HepG2 (cell line): ENCODE measurements around the gene COPS7B. TPM values are rescaled to one million over a fixed set of nuclear protein-coding genes. Genes with fewer than 3 reads are reported as not detected.

Experiments
- AGO2 ChIP-seq: fragments of 200-400 bp; formaldehyde crosslinking; optimal IDR thresholded peaks from 2 replicates; pipeline ENCODE3; 2017; ENCODE audit warnings: mild to moderate bottlenecking, low read depth, low read length, moderate library complexity
- ASH2L ChIP-seq: fragments of 300-600, 200-600 bp; sonication (generic); IDR thresholded peaks from 2 replicates; pipeline ENCODE4 v1.7.0; 2017; ENCODE audit warnings: low read depth, mild to moderate bottlenecking, moderate library complexity, mixed read lengths, low read length; ENCODE audit not compliant: insufficient read length
- DMAP1 ChIP-seq: IDR thresholded peaks from 2 replicates; pipeline ENCODE4 v1.6.1; 2016
- MAZ ChIP-seq, 2 experiments: sonication (generic) in 1 of 2; formaldehyde crosslinking in 1 of 2; IDR thresholded peaks; 2 replicates each; pipeline versions ENCODE4 v1.5.0 to v1.6.1; 2012 to 2020; ENCODE audit warnings: low read depth in 2 of 2, mild to moderate bottlenecking in 2 of 2, borderline replicate concordance in 1 of 2, improper control_type of control experiment in 1 of 2, low read length in 1 of 2, missing genetic modification reagents in 1 of 2, moderate library complexity in 1 of 2
- MEF2D ChIP-seq: sonication (generic); formaldehyde crosslinking; IDR thresholded peaks from 2 replicates; pipeline ENCODE4 v1.5.1; 2020; ENCODE audit warnings: mild to moderate bottlenecking, missing genetic modification reagents
- MIER2 ChIP-seq: IDR thresholded peaks from 2 replicates; pipeline ENCODE4 v1.6.1; 2016; ENCODE audit warnings: missing biosample characterization, missing genetic modification reagents
- POGZ ChIP-seq: sonication (generic); formaldehyde crosslinking; IDR thresholded peaks from 2 replicates; pipeline ENCODE4 v1.4.0; 2020; ENCODE audit warnings: mild to moderate bottlenecking, missing genetic modification reagents
- PPARG ChIP-seq: conservative IDR thresholded peaks from 2 replicates; pipeline ENCODE4 v1.6.1; 2016; ENCODE audit warnings: missing biosample characterization, missing genetic modification reagents
- RFX5 ChIP-seq: IDR thresholded peaks from 2 replicates; pipeline ENCODE4 v1.6.1; 2011; ENCODE audit warnings: low read depth, low read length, improper control_type of control experiment
- SAFB2 ChIP-seq: sonication (generic); formaldehyde crosslinking; IDR thresholded peaks from 2 replicates; pipeline ENCODE4 v1.5.1; 2020; ENCODE audit warnings: missing genetic modification reagents, low read depth, mild to moderate bottlenecking, borderline replicate concordance
- SIN3A ChIP-seq: IDR thresholded peaks from 2 replicates; pipeline ENCODE4 v1.6.1; 2011; ENCODE audit warnings: low read depth, mild to moderate bottlenecking, control low read depth, low read length, borderline replicate concordance
- SRSF9 ChIP-seq: fragments of 200-400 bp; formaldehyde crosslinking; IDR thresholded peaks from 2 replicates; pipeline ENCODE4 v1.6.1; 2018; ENCODE audit warnings: borderline replicate concordance, mild to moderate bottlenecking, low read depth, low read length; ENCODE audit not compliant: insufficient read depth, poor library complexity, severe bottlenecking
- ZFP90 ChIP-seq: sonication (generic); formaldehyde crosslinking; IDR thresholded peaks from 2 replicates; pipeline ENCODE4 v1.8.0; 2022; ENCODE audit warnings: missing genetic modification reagents, mild to moderate bottlenecking, inconsistent platforms, borderline replicate concordance
- ZKSCAN1 ChIP-seq: fragments of 150-350 bp; IDR thresholded peaks from 2 replicates; pipeline ENCODE4 v1.6.1; 2014; ENCODE audit warnings: low read length
- ZNF205 ChIP-seq: IDR thresholded peaks from 2 replicates; pipeline ENCODE4 v1.6.1; 2018; ENCODE audit warnings: missing biosample characterization, missing genetic modification reagents
- ZNF3 ChIP-seq: IDR thresholded peaks from 2 replicates; pipeline ENCODE4 v1.7.0; 2017; ENCODE audit warnings: inconsistent platforms
- ZNF547 ChIP-seq: sonication (generic); formaldehyde crosslinking; IDR thresholded peaks from 2 replicates; pipeline ENCODE4 v1.5.1; 2020; ENCODE audit warnings: mild to moderate bottlenecking, missing genetic modification reagents
- ZNF652 ChIP-seq: IDR thresholded peaks from 2 replicates; pipeline ENCODE4 v1.6.1; 2016; ENCODE audit warnings: low read depth, borderline replicate concordance
- ZNF891 ChIP-seq: sonication (generic); formaldehyde crosslinking; IDR thresholded peaks from 2 replicates; pipeline ENCODE4 v1.5.0; 2020; ENCODE audit warnings: mild to moderate bottlenecking, missing genetic modification reagents
- ZSCAN30 ChIP-seq: sonication (generic); formaldehyde crosslinking; IDR thresholded peaks from 2 replicates; pipeline ENCODE4 v1.5.0; 2020; ENCODE audit warnings: mild to moderate bottlenecking, missing genetic modification reagents
- ZSCAN9 ChIP-seq: IDR thresholded peaks from 2 replicates; pipeline ENCODE4 v1.6.1; 2016; ENCODE audit warnings: borderline replicate concordance
- polyA plus RNA-seq, 8 experiments: library from polyadenylated mRNA; depleted of rRNA in 3 of 8; stranded (reverse) in 7 of 8; unstranded in 1 of 8; fragments of >200 nt; fragmentation: Illumina TruSeq in 4 of 8; extraction: Trizol in 4 of 8; gene quantifications; 2 replicates each; pipeline versions ENCODE4 v1.2.1 to v1.2.3, GENCODE V29; 2011 to 2016; ENCODE audit warnings: low read depth in 4 of 8, missing spikeins in 1 of 8, mixed read lengths in 1 of 8; ENCODE audit not compliant: insufficient read depth in 1 of 8
- total RNA-seq, 5 experiments: library from RNA; depleted of rRNA; stranded (reverse); fragments of >200 nt; fragmentation: Illumina TruSeq; extraction: Trizol; gene quantifications; 2 replicates each; pipeline ENCODE4 v1.2.3, GENCODE V29; 2016; ENCODE audit warnings: low read depth in 1 of 5
- TF ChIP-seq, protein P1 (sequence below): sonication (generic); formaldehyde crosslinking; IDR thresholded peaks from 2 replicates; pipeline ENCODE4 v1.5.1; 2020; ENCODE audit warnings: missing genetic modification reagents, mild to moderate bottlenecking, borderline replicate concordance
- TF ChIP-seq, protein P2 (sequence below): sonication (generic); formaldehyde crosslinking; IDR thresholded peaks from 2 replicates; pipeline ENCODE4 v1.5.0; 2020; ENCODE audit warnings: mild to moderate bottlenecking, missing genetic modification reagents, borderline replicate concordance
- TF ChIP-seq, protein P3 (sequence below): sonication (generic); formaldehyde crosslinking; IDR thresholded peaks from 2 replicates; pipeline ENCODE4 v1.8.1; 2023; ENCODE audit warnings: mild to moderate bottlenecking, moderate library complexity, missing genetic modification reagents

Gene COPS7B
- total and polyA plus RNA-seq, 2 of the 13 experiments (the other 11 are each of a cell fraction or from before 2014, with no cell fraction given) = 30.6 to 62.7 TPM

DNA sequence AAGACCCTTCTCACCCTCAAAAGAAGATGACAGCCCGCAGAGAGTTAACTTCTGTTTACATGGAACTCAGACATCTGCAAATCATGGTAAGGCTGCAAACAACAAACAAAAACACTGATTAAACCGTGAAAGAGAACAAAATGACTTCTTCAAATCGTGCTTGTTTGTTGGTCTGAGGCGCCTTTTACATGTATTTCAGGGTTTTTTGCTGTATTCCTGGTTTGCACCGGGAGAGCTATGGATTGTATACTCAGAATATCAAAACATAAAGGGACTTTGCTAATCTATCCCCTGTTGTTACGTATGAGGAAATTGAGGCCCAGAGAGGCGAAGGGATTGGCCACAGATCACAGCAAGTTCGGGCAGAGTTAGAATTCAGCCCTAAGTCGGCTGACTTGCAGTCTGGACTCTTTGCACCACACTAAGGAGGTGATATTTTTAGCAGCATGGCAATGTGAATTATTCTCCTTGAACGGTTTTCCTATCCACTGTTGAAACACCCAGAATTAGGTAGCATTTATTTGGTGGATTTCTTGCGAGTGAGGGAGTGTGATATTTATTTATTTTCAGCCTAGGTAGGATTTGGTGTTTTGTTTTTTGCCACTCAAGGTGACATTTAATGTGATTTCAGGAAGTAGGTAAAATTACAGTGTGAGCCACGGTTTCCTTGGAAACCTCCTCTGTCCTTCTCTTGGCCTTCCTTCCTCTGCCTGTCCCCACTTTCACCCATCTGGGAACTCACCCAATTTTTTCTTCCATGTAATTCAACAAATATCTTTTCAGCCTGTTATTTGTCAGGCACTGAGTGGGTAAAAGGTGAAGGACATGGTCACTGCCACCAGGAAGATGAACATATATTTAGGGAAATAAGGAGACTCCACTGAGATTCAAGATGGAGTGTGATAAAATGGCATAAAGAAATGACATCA, 4.2 kb upstream of the COPS7B start (continued):
- TF ChIP-seq, protein P1, sequence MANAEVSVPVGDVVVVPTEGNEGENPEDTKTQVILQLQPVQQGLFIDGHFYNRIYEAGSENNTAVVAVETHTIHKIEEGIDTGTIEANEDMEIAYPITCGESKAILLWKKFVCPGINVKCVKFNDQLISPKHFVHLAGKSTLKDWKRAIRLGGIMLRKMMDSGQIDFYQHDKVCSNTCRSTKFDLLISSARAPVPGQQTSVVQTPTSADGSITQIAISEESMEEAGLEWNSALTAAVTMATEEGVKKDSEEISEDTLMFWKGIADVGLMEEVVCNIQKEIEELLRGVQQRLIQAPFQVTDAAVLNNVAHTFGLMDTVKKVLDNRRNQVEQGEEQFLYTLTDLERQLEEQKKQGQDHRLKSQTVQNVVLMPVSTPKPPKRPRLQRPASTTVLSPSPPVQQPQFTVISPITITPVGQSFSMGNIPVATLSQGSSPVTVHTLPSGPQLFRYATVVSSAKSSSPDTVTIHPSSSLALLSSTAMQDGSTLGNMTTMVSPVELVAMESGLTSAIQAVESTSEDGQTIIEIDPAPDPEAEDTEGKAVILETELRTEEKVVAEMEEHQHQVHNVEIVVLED (CRISPR knock-in tag) = no peak
- TF ChIP-seq MIER2 (CRISPR knock-in tag) = no peak
- TF ChIP-seq POGZ = peak; percentile 10; the same call in 1 of the 2 replicates
- TF ChIP-seq ZNF891 (CRISPR knock-in tag) = no peak
- TF ChIP-seq, protein P2, sequence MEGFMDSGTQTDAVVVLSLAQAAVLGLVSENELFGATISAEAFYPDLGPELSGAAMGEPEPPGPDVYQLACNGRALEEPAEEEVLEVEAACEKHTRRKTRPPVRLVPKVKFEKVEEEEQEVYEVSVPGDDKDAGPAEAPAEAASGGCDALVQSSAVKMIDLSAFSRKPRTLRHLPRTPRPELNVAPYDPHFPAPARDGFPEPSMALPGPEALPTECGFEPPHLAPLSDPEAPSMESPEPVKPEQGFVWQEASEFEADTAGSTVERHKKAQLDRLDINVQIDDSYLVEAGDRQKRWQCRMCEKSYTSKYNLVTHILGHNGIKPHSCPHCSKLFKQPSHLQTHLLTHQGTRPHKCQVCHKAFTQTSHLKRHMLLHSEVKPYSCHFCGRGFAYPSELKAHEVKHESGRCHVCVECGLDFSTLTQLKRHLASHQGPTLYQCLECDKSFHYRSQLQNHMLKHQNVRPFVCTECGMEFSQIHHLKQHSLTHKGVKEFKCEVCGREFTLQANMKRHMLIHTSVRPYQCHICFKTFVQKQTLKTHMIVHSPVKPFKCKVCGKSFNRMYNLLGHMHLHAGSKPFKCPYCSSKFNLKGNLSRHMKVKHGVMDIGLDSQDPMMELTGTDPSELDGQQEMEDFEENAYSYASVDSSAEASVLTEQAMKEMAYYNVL (CRISPR knock-in tag) = no peak
- TF ChIP-seq SIN3A = no peak
- TF ChIP-seq PPARG (CRISPR knock-in tag) = peak; percentile 59
- TF ChIP-seq ZNF652 (CRISPR knock-in tag) = peak; percentile 58; the same call in 1 of the 2 replicates
- TF ChIP-seq ZFP90 (CRISPR knock-in tag) = 0 out of 2 replicates have a peak, but pooled peaks have one; percentile 53
- no peak for TF ChIP-seq ZNF547
- no peak; the same call in 1 of the 2 replicates for TF ChIP-seq DMAP1 (CRISPR knock-in tag)
- TF ChIP-seq ZNF205 = no peak; the same call in 1 of the 2 replicates
- TF ChIP-seq ZNF3 = no peak
- 0 out of 2 replicates have a peak, but pooled peaks have one; percentile 19 for TF ChIP-seq MEF2D
- TF ChIP-seq ASH2L = no peak
- 0 out of 2 replicates have a peak, but pooled peaks have one; percentile 20 for TF ChIP-seq SAFB2
- no peak for TF ChIP-seq ZKSCAN1
- no peak for TF ChIP-seq RFX5
- TF ChIP-seq ZSCAN30 (CRISPR knock-in tag) = 0 out of 2 replicates have a peak, but pooled peaks have one; percentile 37
- no peak for TF ChIP-seq MAZ (IDR thresholded peaks at IDR 0.05; ENCODE audit: borderline replicate concordance, low read depth, low read length)
- no peak for TF ChIP-seq MAZ (CRISPR knock-in tag; IDR thresholded peaks at IDR 0.05; ENCODE audit: low read depth)
- TF ChIP-seq AGO2 = no peak
- TF ChIP-seq, protein P3, sequence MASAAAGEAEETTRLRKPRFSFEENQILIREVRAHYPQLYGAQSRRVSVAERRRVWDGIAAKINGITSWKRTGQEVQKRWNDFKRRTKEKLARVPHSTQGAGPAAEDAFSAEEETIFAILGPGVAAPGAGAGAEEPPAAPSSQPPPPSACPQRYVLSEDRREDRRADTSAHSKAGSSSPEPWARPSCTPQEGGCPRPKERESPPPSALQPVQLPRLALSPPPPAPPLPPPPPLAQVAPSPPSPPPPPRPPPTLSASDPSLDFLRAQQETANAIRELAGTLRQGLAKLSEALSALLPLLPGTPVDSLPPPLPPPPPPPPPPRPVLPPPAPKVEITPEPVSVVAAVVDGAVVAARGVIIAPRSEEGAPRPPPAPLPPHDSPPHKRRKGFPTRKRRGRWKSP (CRISPR knock-in tag) = 0 out of 2 replicates have a peak, but pooled peaks have one; percentile 3
- no peak for TF ChIP-seq SRSF9
- peak; percentile 22; the same call in 1 of the 2 replicates for TF ChIP-seq ZSCAN9 (CRISPR knock-in tag)
